22Rv1 (cell line): ENCODE measurements around the gene ABCB11.

Source experiments
- CTCF ChIP-seq: fragments of 450-650 bp; IDR thresholded peaks from 2 replicates; pipeline ENCODE4 v1.5.1; 2017; ENCODE audit warnings: mild to moderate bottlenecking
- ZFX ChIP-seq: fragments of 450-650 bp; IDR thresholded peaks from 2 replicates; pipeline ENCODE4 v1.6.1; 2017; ENCODE audit warnings: antibody characterized with exemption, borderline replicate concordance

GRCh38 chr2:168956392-168956791 lies 74.7 kb downstream of the ABCB11 start:
- TF ChIP-seq CTCF (no peak), ZFX (no peak)
